Fibroblast of villous mesenchyme (primary cell): ENCODE measurements around the gene NES. TPM values are rescaled to one million over a fixed set of nuclear protein-coding genes. Genes with fewer than 3 reads are reported as not detected.
A peak's percentile ranks its signal among the peaks of the same experiment; 100 is the strongest.

Source experiments
- DNase-seq: peaks from one replicate; pipeline ENCODE4 v3.0.0-alpha.2; 2010; ENCODE audit warnings: low read depth
- H3K4me3 ChIP-seq: 2 replicates; pipeline ENCODE4 v1.5.1; 2011; ENCODE audit warnings: low read depth, mild to moderate bottlenecking, low read length
- CTCF ChIP-seq: IDR thresholded peaks from 2 replicates; pipeline ENCODE4 v1.5.1; 2012; ENCODE audit warnings: low read depth, mild to moderate bottlenecking, low read length; ENCODE audit not compliant: insufficient read depth
- total RNA-seq: library from RNA; depleted of rRNA; stranded (reverse); fragments of >200 nt; gene quantifications from 2 replicates; pipeline ENCODE4 v1.2.3, GENCODE V29; 2012

The NES gene
- total RNA-seq, 1 donor: 66.9 TPM

- no peak for TF ChIP-seq CTCF
- no peak for DNase-seq
Measured at GRCh38 chr1:156654700-156655099, 22.5 kb downstream of the NES start.

GRCh38 chr1:156652992-156653355 lies 24.2 kb downstream of the NES start:
- no peak for TF ChIP-seq CTCF
- H3K4me3 ChIP-seq: no peak overlapping the region
- no peak for DNase-seq

More at GRCh38 chr1:156654700-156655099, 22.5 kb downstream of the NES start:
- no peak overlapping the region for H3K4me3 ChIP-seq

GRCh38 chr1:156652131-156652991 lies 24.8 kb downstream of the NES start:
- no peak overlapping the region for H3K4me3 ChIP-seq
- no peak for TF ChIP-seq CTCF
- DNase-seq: peak; percentile 43

- no peak for TF ChIP-seq CTCF
- no peak for DNase-seq
- no peak overlapping the region for H3K4me3 ChIP-seq
Measured at GRCh38 chr1:156648951-156649350, 28.3 kb downstream of the NES start.

- DNase-seq: no peak
- no peak for TF ChIP-seq CTCF
- no peak overlapping the region for H3K4me3 ChIP-seq
Measured at GRCh38 chr1:156648496-156648895, 28.7 kb downstream of the NES start.

- no peak for DNase-seq
Measured at GRCh38 chr1:156647351-156647750, 29.9 kb downstream of the NES start.

More at GRCh38 chr1:156647351-156647750, 29.9 kb downstream of the NES start:
- no peak overlapping the region for H3K4me3 ChIP-seq
- no peak for TF ChIP-seq CTCF
